ENCODE measurements around the gene ADARB2. TPM values are rescaled to one million over a fixed set of nuclear protein-coding genes. Genes with fewer than 3 reads are reported as not detected.

The ADARB2 gene
- total and polyA plus RNA-seq, 7 experiments from 2014 or later, result 0.05 to 13.6 (median 6.3) TPM; not detected in 3

GRCh38 chr10:1268831-1269230, 468.5 kb downstream of the ADARB2 start:
- POLR2A ChIA-PET, result no interaction called here

GRCh38 chr10:1267568-1267967, 469.8 kb downstream of the ADARB2 start:
- Mint-ChIP-seq H3K27ac (peak overlapping the region in 1 of 9 donors; percentile 48), H3K4me3 (no peak overlapping the region), H3K9me3 (no peaks in the 10 kb centered on the region), H3K36me3 (no peaks in the 10 kb centered on the region), H3K4me1 (peaks cover 0 to 10% (median 0%) of the 10 kb centered on the region in 7 donors), H3K27me3 (peaks cover 0 to 3% (median 0%) of the 10 kb centered on the region in 5 donors)
- ATAC-seq (no peak), DNase-seq (no peak)
- ChIA-PET CTCF (no interaction called here), POLR2A (no interaction called here)
- no peaks in the 10 kb centered on the region for H3K4me1 ChIP-seq (ENCODE audit: control insufficient read depth in 2 of 2, insufficient read depth in 2 of 2, low read length in 2 of 2)
- no peak overlapping the region for H3K27ac ChIP-seq (ENCODE audit: low read depth, low read length)
- no peaks in the 10 kb centered on the region for H3K27me3 ChIP-seq (ENCODE audit: control insufficient read depth in 2 of 2, insufficient read depth in 2 of 2, low read length in 2 of 2)
- H3K4me3 ChIP-seq (ENCODE audit: low read length), result no peak overlapping the region
- H3K9me3 ChIP-seq (ENCODE audit: control insufficient read depth in 2 of 3, low read length in 3 of 3), result no peaks in the 10 kb centered on the region
- H3K36me3 ChIP-seq (ENCODE audit: control insufficient read depth in 2 of 3, insufficient read depth in 3 of 3, low read length in 3 of 3), result no peaks in the 10 kb centered on the region
- intact Hi-C loops (cut with micrococcal nuclease), result no loop called here

More at GRCh38 chr10:1268831-1269230, 468.5 kb downstream of the ADARB2 start:
- Mint-ChIP-seq H3K36me3 (no peaks in the 10 kb centered on the region), H3K27ac (no peak overlapping the region), H3K9me3 (no peaks in the 10 kb centered on the region), H3K27me3 (peaks cover 0 to 5% (median 0%) of the 10 kb centered on the region in 5 donors), H3K4me1 (peaks cover 0 to 10% (median 0%) of the 10 kb centered on the region in 7 donors), H3K4me3 (no peak overlapping the region)
- Histone ChIP-seq H3K4me3 (ENCODE audit: low read length) (no peak overlapping the region), H3K9me3 (ENCODE audit: control insufficient read depth in 2 of 3, low read length in 3 of 3) (no peaks in the 10 kb centered on the region), H3K27me3 (ENCODE audit: control insufficient read depth in 2 of 2, insufficient read depth in 2 of 2, low read length in 2 of 2) (no peaks in the 10 kb centered on the region), H3K36me3 (ENCODE audit: control insufficient read depth in 2 of 3, insufficient read depth in 3 of 3, low read length in 3 of 3) (no peaks in the 10 kb centered on the region), H3K27ac (ENCODE audit: low read depth, low read length) (no peak overlapping the region), H3K4me1 (ENCODE audit: control insufficient read depth in 2 of 2, insufficient read depth in 2 of 2, low read length in 2 of 2) (no peaks in the 10 kb centered on the region)
- ATAC-seq (no peak), DNase-seq (no peak)
- intact Hi-C loops (cut with micrococcal nuclease), result no loop called here
- CTCF ChIA-PET, result no interaction called here

GRCh38 chr10:1267148-1267547, 470.2 kb downstream of the ADARB2 start:
- ChIA-PET CTCF (no interaction called here), POLR2A (no interaction called here)
- H3K27ac ChIP-seq (ENCODE audit: low read depth, low read length), result no peak overlapping the region
- no peaks in the 10 kb centered on the region for H3K36me3 ChIP-seq (ENCODE audit: control insufficient read depth in 2 of 3, insufficient read depth in 3 of 3, low read length in 3 of 3)
- H3K4me3 ChIP-seq (ENCODE audit: low read length), result no peak overlapping the region
- no peaks in the 10 kb centered on the region for H3K27me3 ChIP-seq (ENCODE audit: control insufficient read depth in 2 of 2, insufficient read depth in 2 of 2, low read length in 2 of 2)
- intact Hi-C loops (cut with micrococcal nuclease), result no loop called here
- DNase-seq (no peak), ATAC-seq (no peak)
- Mint-ChIP-seq H3K36me3 (no peaks in the 10 kb centered on the region), H3K27me3 (peaks cover 0 to 5% (median 0%) of the 10 kb centered on the region in 5 donors), H3K4me3 (no peak overlapping the region), H3K4me1 (peaks cover 0 to 10% (median 0%) of the 10 kb centered on the region in 7 donors), H3K27ac (no peak overlapping the region), H3K9me3 (peaks cover 0 to 1% (median 0%) of the 10 kb centered on the region in 11 donors)
- no peaks in the 10 kb centered on the region for H3K9me3 ChIP-seq (ENCODE audit: control insufficient read depth in 2 of 3, low read length in 3 of 3)
- H3K4me1 ChIP-seq (ENCODE audit: control insufficient read depth in 2 of 2, insufficient read depth in 2 of 2, low read length in 2 of 2), result no peaks in the 10 kb centered on the region

- no peaks in the 10 kb centered on the region for H3K27me3 ChIP-seq (ENCODE audit: control insufficient read depth in 2 of 2, insufficient read depth in 2 of 2, low read length in 2 of 2)
- Mint-ChIP-seq H3K4me1 (peaks cover 0 to 10% (median 0%) of the 10 kb centered on the region in 7 donors), H3K36me3 (no peaks in the 10 kb centered on the region), H3K27me3 (peaks cover 0 to 5% (median 0%) of the 10 kb centered on the region in 5 donors), H3K9me3 (peaks cover 0 to 4% (median 0%) of the 10 kb centered on the region in 11 donors), H3K4me3 (no peak overlapping the region), H3K27ac (no peak overlapping the region)
- intact Hi-C loops (cut with micrococcal nuclease), result no loop called here
- ChIA-PET CTCF (no interaction called here), POLR2A (no interaction called here)
- no peaks in the 10 kb centered on the region for H3K36me3 ChIP-seq (ENCODE audit: control insufficient read depth in 2 of 3, insufficient read depth in 3 of 3, low read length in 3 of 3)
- ATAC-seq (no peak), DNase-seq (no peak)
- no peak overlapping the region for H3K27ac ChIP-seq (ENCODE audit: low read depth, low read length)
- H3K9me3 ChIP-seq (ENCODE audit: control insufficient read depth in 2 of 3, low read length in 3 of 3), result no peaks in the 10 kb centered on the region
- H3K4me3 ChIP-seq (ENCODE audit: low read length), result no peak overlapping the region
- no peaks in the 10 kb centered on the region for H3K4me1 ChIP-seq (ENCODE audit: control insufficient read depth in 2 of 2, insufficient read depth in 2 of 2, low read length in 2 of 2)
Observed at GRCh38 chr10:1266033-1266802, 471.1 kb downstream of the ADARB2 start.

GRCh38 chr10:1264001-1264400, 473.3 kb downstream of the ADARB2 start:
- H3K27me3 Mint-ChIP-seq, result peaks cover 3 to 10% (median 5%) of the 10 kb centered on the region in 5 donors
- peaks cover 0 to 1% (median 0%) of the 10 kb centered on the region in 5 donors for H3K36me3 Mint-ChIP-seq
- ChIA-PET POLR2A (no interaction called here), CTCF (no interaction called here)
- no peak overlapping the region for H3K27ac Mint-ChIP-seq
- intact Hi-C loops (cut with micrococcal nuclease), result no loop called here
- H3K4me1 Mint-ChIP-seq, result peaks cover 0 to 9% (median 0%) of the 10 kb centered on the region in 7 donors
- Histone ChIP-seq H3K9me3 (ENCODE audit: control insufficient read depth in 2 of 3, low read length in 3 of 3) (no peaks in the 10 kb centered on the region), H3K4me1 (ENCODE audit: control insufficient read depth in 2 of 2, insufficient read depth in 2 of 2, low read length in 2 of 2) (no peaks in the 10 kb centered on the region), H3K27me3 (ENCODE audit: control insufficient read depth in 2 of 2, insufficient read depth in 2 of 2, low read length in 2 of 2) (no peaks in the 10 kb centered on the region), H3K4me3 (ENCODE audit: low read length) (no peak overlapping the region), H3K36me3 (ENCODE audit: control insufficient read depth in 2 of 3, insufficient read depth in 3 of 3, low read length in 3 of 3) (no peaks in the 10 kb centered on the region), H3K27ac (ENCODE audit: low read depth, low read length) (no peak overlapping the region)
- H3K9me3 Mint-ChIP-seq, result peaks cover 0 to 4% (median 1%) of the 10 kb centered on the region in 11 donors
- DNase-seq, result no peak
- no peak for ATAC-seq
- H3K4me3 Mint-ChIP-seq, result no peak overlapping the region

- intact Hi-C loops (cut with micrococcal nuclease), result no loop called here
- H3K9me3 ChIP-seq (ENCODE audit: control insufficient read depth in 2 of 3, low read length in 3 of 3), result no peaks in the 10 kb centered on the region
- H3K4me1 Mint-ChIP-seq, result peaks cover 7 to 55% (median 20%) of the 10 kb centered on the region in 7 donors
- POLR2A ChIA-PET, result interaction anchor here (1.2 kb wide), 1 partner anchor 14 kb away, joined by 3 read pairs; no protein-coding TSS in a partner anchor
- DNase-seq (no peak), ATAC-seq (no peak)
- H3K9me3 Mint-ChIP-seq, result peaks cover 0 to 15% (median 6%) of the 10 kb centered on the region in 11 donors
- no peaks in the 10 kb centered on the region for H3K36me3 ChIP-seq (ENCODE audit: control insufficient read depth in 2 of 3, insufficient read depth in 3 of 3, low read length in 3 of 3)
- no peak overlapping the region for H3K27ac Mint-ChIP-seq
- H3K4me3 ChIP-seq (ENCODE audit: low read length), result no peak overlapping the region
- peaks cover 0 to 9% (median 0%) of the 10 kb centered on the region in 5 donors for H3K36me3 Mint-ChIP-seq
- CTCF ChIA-PET, result interaction anchor here (0.6 kb wide), 1 partner anchor 54 kb away, joined by 3 read pairs; no protein-coding TSS in a partner anchor
- peak overlapping the region in 2 of 10 donors; percentile 7 to 31 for H3K4me3 Mint-ChIP-seq
- peaks cover 30 to 46% (median 35%) of the 10 kb centered on the region in 5 donors for H3K27me3 Mint-ChIP-seq
- H3K27me3 ChIP-seq (ENCODE audit: control insufficient read depth in 2 of 2, insufficient read depth in 2 of 2, low read length in 2 of 2), result peaks cover 4 to 15% of the 10 kb centered on the region in 2 donors
- peaks cover 26 to 33% of the 10 kb centered on the region in 2 donors for H3K4me1 ChIP-seq (ENCODE audit: control insufficient read depth in 2 of 2, insufficient read depth in 2 of 2, low read length in 2 of 2)
- no peak overlapping the region for H3K27ac ChIP-seq (ENCODE audit: low read depth, low read length)
Observed at GRCh38 chr10:1257274-1257673, 480.1 kb downstream of the ADARB2 start.

All from naive thymus-derived CD4-positive, alpha-beta T cell (primary cell).